NCI-H526 (cell line): ENCODE data around the gene DAAM1.

Experiments
- DNase-seq, 2 experiments: peaks; one replicate each; lab custom pipeline; 2025; lab: John Stamatoyannopoulos, UW

The DAAM1 gene

GRCh38 chr14:59292028-59292427, 103.6 kb downstream of the DAAM1 start:
- no peak for DNase-seq

GRCh38 chr14:59292921-59293534, 104.6 kb downstream of the DAAM1 start:
- no peak for DNase-seq

GRCh38 chr14:59293935-59294661, 105.6 kb downstream of the DAAM1 start:
- no peak for DNase-seq

GRCh38 chr14:59294662-59294992, 106.2 kb downstream of the DAAM1 start:
- DNase-seq: no peak

- DNase-seq: no peak
Observed at GRCh38 chr14:59295951-59296350, 107.5 kb downstream of the DAAM1 start.

GRCh38 chr14:59296508-59296907, 108.0 kb downstream of the DAAM1 start:
- no peak for DNase-seq

GRCh38 chr14:59297071-59297776, 108.8 kb downstream of the DAAM1 start:
- DNase-seq: no peak

- no peak for DNase-seq
Observed at GRCh38 chr14:59299731-59300130, 111.3 kb downstream of the DAAM1 start.

- no peak for DNase-seq
Observed at GRCh38 chr14:59301354-59301753, 112.9 kb downstream of the DAAM1 start.

GRCh38 chr14:59302313-59302712, 113.8 kb downstream of the DAAM1 start:
- DNase-seq: no peak

- no peak for DNase-seq
Observed at GRCh38 chr14:59303216-59303615, 114.7 kb downstream of the DAAM1 start.

- DNase-seq: no peak
Observed at GRCh38 chr14:59305231-59305630, 116.8 kb downstream of the DAAM1 start.

- DNase-seq: no peak
Observed at GRCh38 chr14:59305836-59306555, 117.5 kb downstream of the DAAM1 start.

- DNase-seq: no peak
Observed at GRCh38 chr14:59306775-59307174, 118.3 kb downstream of the DAAM1 start.

- DNase-seq: no peak
Observed at GRCh38 chr14:59308086-59308485, 119.6 kb downstream of the DAAM1 start.

- no peak for DNase-seq
Observed at GRCh38 chr14:59308673-59309072, 120.2 kb downstream of the DAAM1 start.

GRCh38 chr14:59309291-59309900, 120.9 kb downstream of the DAAM1 start:
- no peak for DNase-seq

GRCh38 chr14:59310633-59311032, 122.2 kb downstream of the DAAM1 start:
- no peak for DNase-seq

GRCh38 chr14:59311723-59312122, 123.3 kb downstream of the DAAM1 start:
- no peak for DNase-seq

- DNase-seq: no peak
Observed at GRCh38 chr14:59313144-59313651, 124.7 kb downstream of the DAAM1 start.

GRCh38 chr14:59313658-59314608, 125.5 kb downstream of the DAAM1 start:
- DNase-seq: no peak
